Psoas muscle (tissue), 8 donors: ENCODE data around the gene UGT2A1. TPM values are rescaled to one million over a fixed set of nuclear protein-coding genes. Genes with fewer than 3 reads are reported as not detected.

Source experiments
- ATAC-seq, 4 donors: fragments of 200-7000 bp; cut with Tn5 transposase; one replicate each; pipeline ENCODE4 v1.9.1; 2020; ENCODE audit warnings: moderate library complexity in 3 of 4, mild to moderate bottlenecking in 2 of 4
- DNase-seq, 2 donors: peaks; one replicate each; pipeline ENCODE4 v3.0.0-alpha.2; 2020
- H3K27ac ChIP-seq: fragments of 200-600 bp; one replicate; pipeline ENCODE4 v1.8.0; 2022
- H3K27me3 ChIP-seq, 3 donors: fragments of 200-600 bp in 1 of 3; one replicate each; pipeline versions ENCODE4 v1.6.1 to v1.8.0; 2013 to 2022; ENCODE audit warnings: low read length in 2 of 3, mild to moderate bottlenecking in 2 of 3, moderate library complexity in 1 of 3; ENCODE audit not compliant: insufficient read depth in 3 of 3
- H3K36me3 ChIP-seq, 2 donors: fragments of 200-600 bp in 1 of 2; one replicate each; pipeline versions ENCODE4 v1.6.1 to v1.8.0; 2013 to 2022; ENCODE audit warnings: low read depth in 1 of 2, mild to moderate bottlenecking in 1 of 2, moderate library complexity in 1 of 2; ENCODE audit not compliant: insufficient read depth in 1 of 2
- H3K4me1 ChIP-seq: fragments of 200-600 bp; one replicate; pipeline ENCODE4 v1.8.0; 2022
- H3K4me3 ChIP-seq: fragments of 200-600 bp; one replicate; pipeline ENCODE4 v1.8.0; 2022; ENCODE audit warnings: mild to moderate bottlenecking
- H3K9me3 ChIP-seq: fragments of 200-600 bp; one replicate; pipeline ENCODE4 v1.8.0; 2022
- WGBS, 3 donors: extraction: QIAGEN DNeasy Blood & Tissue Kit; methylation state at CpG; one replicate each; pipeline versions ENCODE4 v1.1.6 to v1.1.7; 2013; 5-methylcytosine and 5-hydroxymethylcytosine counted together
- intact Hi-C, 2 donors: fragments of 100-400 bp; cut with DNase I; formaldehyde crosslinking; loops; one replicate each; pipeline versions ENCODE4 v1.11.0 to v1.14.2; 2022
- long read RNA-seq, 2 donors: library from polyadenylated mRNA; unstranded; transcript quantifications; one replicate each; pipeline ENCODE4 v2.0.0, GENCODE V29; 2021
- polyA plus RNA-seq, 3 donors: library from polyadenylated mRNA; stranded (reverse); fragments of 200-250 nt; gene quantifications; one replicate each; pipeline ENCODE4 v1.2.3, GENCODE V29; 2013
- total RNA-seq, 4 donors: library from RNA; stranded (reverse); fragmentation: NEBNext Ultra II Directional in 2 of 4; extraction: Animal tissue kit (Norgen Biotek cat#: 25700) in 2 of 4; gene quantifications; one replicate each; pipeline versions ENCODE4 v1.2.1 to v1.2.4, GENCODE V29; 2021 to 2023
- TF ChIP-seq, protein P1 (sequence below): fragments of 200-600 bp; IDR thresholded peaks from one replicate; pipeline ENCODE4 v1.8.0; 2022; ENCODE audit warnings: antibody characterized with exemption
- donor health status: healthy with polysubstance abuse.
- donor health status: DM: no; HTN: no; CAD: no; lungs with moderate emphysema.
- donor health status: Bipolar disorder and iron deficiency.
- donor health status: healthy.
- donor health status: DM: yes; HTN: yes; CAD: no.
- donor health status: DM: no; HTN: no; CAD: no.
- donor health status: DM: no; HTN: no; CAD: no.
- donor health status: DM: yes; HTN: yes; CAD: no.

Gene UGT2A1
- total RNA-seq, result not detected
- not detected for polyA plus RNA-seq
- long read RNA-seq, donor 1, result 0 reads
- long read RNA-seq, donor 2, result 0 reads

DNA sequence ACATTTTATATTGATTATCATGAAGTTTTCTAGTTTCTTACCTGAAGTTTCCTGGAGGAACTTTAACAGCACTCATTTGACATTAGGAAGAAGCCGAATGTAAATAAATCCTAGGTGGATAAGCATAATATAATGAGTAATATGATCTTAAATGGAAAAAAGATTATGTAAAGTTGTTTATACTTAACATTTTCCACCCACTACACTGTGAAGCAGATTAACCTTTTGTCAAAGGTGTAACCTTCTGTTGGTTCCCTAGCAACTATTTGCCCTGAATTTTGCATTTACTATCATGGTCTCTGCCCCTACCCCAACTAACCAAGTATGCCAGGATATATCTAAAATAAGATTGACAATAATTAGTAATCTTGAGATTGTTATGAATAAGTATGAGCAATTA, at the start of gene UGT2A1:
Gene UGT2A1, minus strand, starts transcription at position 101 of the 400 bp plus-strand sequence. CDS start 5,603 bp downstream, outside the sequence.
- no peak for DNase-seq
- Histone ChIP-seq H3K27ac (no peak within 1 kb of the TSS), H3K36me3 (no peaks in the 10 kb centered on the region), H3K27me3 (no peaks in the 10 kb centered on the region), H3K4me1 (no peaks in the 10 kb centered on the region), H3K9me3 (no peaks in the 10 kb centered on the region), H3K4me3 (no peak within 1 kb of the TSS)
- 73 to 84% (median 83%) methylated on average over 1 of the region's 1 CpG for WGBS, 3 donors
- TF ChIP-seq, protein P1, sequence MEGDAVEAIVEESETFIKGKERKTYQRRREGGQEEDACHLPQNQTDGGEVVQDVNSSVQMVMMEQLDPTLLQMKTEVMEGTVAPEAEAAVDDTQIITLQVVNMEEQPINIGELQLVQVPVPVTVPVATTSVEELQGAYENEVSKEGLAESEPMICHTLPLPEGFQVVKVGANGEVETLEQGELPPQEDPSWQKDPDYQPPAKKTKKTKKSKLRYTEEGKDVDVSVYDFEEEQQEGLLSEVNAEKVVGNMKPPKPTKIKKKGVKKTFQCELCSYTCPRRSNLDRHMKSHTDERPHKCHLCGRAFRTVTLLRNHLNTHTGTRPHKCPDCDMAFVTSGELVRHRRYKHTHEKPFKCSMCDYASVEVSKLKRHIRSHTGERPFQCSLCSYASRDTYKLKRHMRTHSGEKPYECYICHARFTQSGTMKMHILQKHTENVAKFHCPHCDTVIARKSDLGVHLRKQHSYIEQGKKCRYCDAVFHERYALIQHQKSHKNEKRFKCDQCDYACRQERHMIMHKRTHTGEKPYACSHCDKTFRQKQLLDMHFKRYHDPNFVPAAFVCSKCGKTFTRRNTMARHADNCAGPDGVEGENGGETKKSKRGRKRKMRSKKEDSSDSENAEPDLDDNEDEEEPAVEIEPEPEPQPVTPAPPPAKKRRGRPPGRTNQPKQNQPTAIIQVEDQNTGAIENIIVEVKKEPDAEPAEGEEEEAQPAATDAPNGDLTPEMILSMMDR, result no peak
- no peak for ATAC-seq
- intact Hi-C loops, result no loop called here

DNA sequence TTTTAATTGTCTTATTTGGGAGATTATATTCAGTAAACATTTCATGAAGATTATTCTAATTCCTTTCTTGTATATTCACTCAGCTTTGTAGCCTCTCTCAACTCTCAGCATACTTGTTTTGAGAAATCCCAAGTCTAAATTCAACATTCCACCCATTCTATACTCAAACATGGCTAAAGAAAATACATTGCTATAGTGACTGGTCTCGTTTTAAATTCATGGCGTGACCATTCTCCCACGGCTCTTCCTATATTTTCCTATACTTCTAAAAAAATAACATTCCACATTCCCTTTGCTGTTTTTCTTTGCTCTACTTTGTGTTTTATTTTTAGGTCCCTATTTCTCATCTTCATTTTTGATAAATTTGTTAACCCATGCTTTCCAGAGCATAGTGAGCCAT, 49.2 kb upstream of the UGT2A1 start:
- 76 to 89% (median 85%) methylated on average over 3 of the region's 3 CpGs for WGBS, 3 donors
- intact Hi-C loops, result no loop called here
- DNase-seq (no peak), ATAC-seq (no peak)
- TF ChIP-seq, protein P1, result no peak
- H3K9me3 ChIP-seq, result peaks cover 4% of the 10 kb centered on the region
- H3K27me3 ChIP-seq, result no peaks in the 10 kb centered on the region
- no peak overlapping the region for H3K4me3 ChIP-seq
- no peak overlapping the region for H3K27ac ChIP-seq
- no peaks in the 10 kb centered on the region for H3K4me1 ChIP-seq
- H3K36me3 ChIP-seq, result no peaks in the 10 kb centered on the region

DNA sequence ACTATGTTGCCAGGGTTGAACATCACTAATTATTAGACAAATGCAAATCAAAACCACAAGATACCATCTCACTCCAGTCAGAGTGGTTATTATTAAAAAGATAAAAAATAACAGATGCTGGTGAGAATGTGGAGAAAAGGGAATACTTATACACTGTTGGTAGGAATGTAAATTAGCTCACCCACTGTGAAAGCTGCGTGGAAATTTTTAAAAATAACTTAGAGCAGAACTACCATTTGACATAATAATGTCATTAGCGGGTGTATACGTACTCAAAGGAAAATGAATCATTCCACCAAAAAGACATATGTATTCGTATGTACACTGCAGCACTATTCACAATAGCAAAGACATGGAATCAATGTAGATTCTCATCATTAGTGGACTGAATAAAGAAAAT, 48.6 kb upstream of the UGT2A1 start:
- TF ChIP-seq, protein P1, result no peak
- Histone ChIP-seq H3K9me3 (peaks cover 4% of the 10 kb centered on the region), H3K36me3 (no peaks in the 10 kb centered on the region), H3K4me1 (no peaks in the 10 kb centered on the region), H3K4me3 (no peak overlapping the region), H3K27me3 (no peaks in the 10 kb centered on the region), H3K27ac (no peak overlapping the region)
- no peak for ATAC-seq
- intact Hi-C loops, result no loop called here
- DNase-seq, result no peak
- 60 to 71% (median 70%) methylated on average over 4 of the region's 4 CpGs for WGBS, 3 donors

DNA sequence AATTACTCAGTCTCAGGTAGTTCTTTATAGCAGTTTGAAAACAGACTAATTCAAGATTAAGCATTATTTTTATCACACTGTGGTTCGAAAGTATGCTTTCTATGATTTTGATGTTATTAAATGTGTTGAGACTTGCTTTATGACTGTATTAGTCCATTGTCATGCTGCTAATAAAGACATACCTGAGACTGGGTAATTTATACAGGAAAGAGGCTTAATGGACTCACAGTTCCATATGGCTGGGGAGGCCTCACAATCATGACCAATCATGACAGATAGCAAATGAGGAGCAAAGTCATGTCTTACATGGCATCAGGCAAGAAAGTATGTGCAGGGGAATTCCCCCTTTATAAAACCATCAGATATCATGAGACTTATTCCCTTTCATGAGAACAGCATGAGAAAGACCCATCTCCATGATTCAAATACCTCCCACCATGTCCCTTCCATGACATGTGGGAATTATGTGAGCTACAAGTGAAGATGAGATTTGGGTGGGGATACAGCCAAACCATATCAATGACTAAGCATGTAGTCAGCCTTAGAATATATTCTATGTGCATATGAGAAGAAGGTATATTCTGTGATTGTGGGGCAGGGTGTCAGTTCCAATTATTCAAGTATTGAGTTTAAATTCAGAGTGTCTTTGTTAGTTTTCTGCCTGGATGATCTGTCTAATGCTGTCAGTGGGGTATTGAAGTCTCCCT, 44.6 kb upstream of the UGT2A1 start:
- ATAC-seq (no peak), DNase-seq (no peak)
- no peaks in the 10 kb centered on the region for H3K4me1 ChIP-seq
- H3K9me3 ChIP-seq, result peaks cover 4% of the 10 kb centered on the region
- H3K4me3 ChIP-seq, result no peak overlapping the region
- no peaks in the 10 kb centered on the region for H3K36me3 ChIP-seq
- H3K27me3 ChIP-seq, result no peaks in the 10 kb centered on the region
- intact Hi-C loops, result loop anchor here in 1 of 2 donors (10.0 kb wide), 1 partner anchor 807 kb away; no protein-coding TSS in a partner anchor
- WGBS, 3 donors, result 87 to 93% (median 93%) methylated on average over 1 of the region's 1 CpG
- no peak overlapping the region for H3K27ac ChIP-seq
- TF ChIP-seq, protein P1, result no peak
